GM21723 (cell line): ENCODE measurements around the gene MID1.

Experiments used
- ATAC-seq: cut with Tn5 transposase; IDR thresholded peaks from one replicate; pipeline ENCODE4 v1.9.1; 2021; ENCODE audit warnings: mild to moderate bottlenecking, moderate library complexity; ENCODE audit not compliant: unreplicated experiment

The MID1 gene

GRCh38 chrX:10577853-10578252 lies 42.5 kb downstream of the MID1 start:
- ATAC-seq, result no peak

- ATAC-seq, result no peak
These were observed 43.5 kb downstream of the MID1 start for GRCh38 chrX:10576777-10577447.

- ATAC-seq, result no peak
These were observed 44.2 kb downstream of the MID1 start for GRCh38 chrX:10576186-10576585.

- no peak for ATAC-seq
These were observed 45.7 kb downstream of the MID1 start for GRCh38 chrX:10574663-10575062.

- ATAC-seq, result no peak
These were observed 49.1 kb downstream of the MID1 start for GRCh38 chrX:10571260-10571659.

- no peak for ATAC-seq
These were observed 49.8 kb downstream of the MID1 start for GRCh38 chrX:10570601-10571000.

GRCh38 chrX:10569946-10570345 lies 50.4 kb downstream of the MID1 start:
- no peak for ATAC-seq

GRCh38 chrX:10568428-10568827 lies 52.0 kb downstream of the MID1 start:
- no peak for ATAC-seq

- ATAC-seq, result no peak
These were observed 53.2 kb downstream of the MID1 start for GRCh38 chrX:10567136-10567535.

- no peak for ATAC-seq
These were observed 53.7 kb downstream of the MID1 start for GRCh38 chrX:10566716-10567097.

- ATAC-seq, result no peak
These were observed 55.9 kb downstream of the MID1 start for GRCh38 chrX:10564484-10564883.

- no peak for ATAC-seq
These were observed 63.2 kb downstream of the MID1 start for GRCh38 chrX:10557166-10557565.

- no peak for ATAC-seq
These were observed 64.0 kb downstream of the MID1 start for GRCh38 chrX:10556405-10556804.

- no peak for ATAC-seq
These were observed 64.5 kb downstream of the MID1 start for GRCh38 chrX:10555846-10556245.

GRCh38 chrX:10554612-10555270 lies 65.6 kb downstream of the MID1 start:
- ATAC-seq, result no peak

GRCh38 chrX:10549280-10549679 lies 71.1 kb downstream of the MID1 start:
- ATAC-seq, result no peak

GRCh38 chrX:10548688-10549087 lies 71.7 kb downstream of the MID1 start:
- no peak for ATAC-seq

- no peak for ATAC-seq
These were observed 74.5 kb downstream of the MID1 start for GRCh38 chrX:10545882-10546281.

- no peak for ATAC-seq
These were observed 77.8 kb downstream of the MID1 start for GRCh38 chrX:10542586-10542985.

- no peak for ATAC-seq
These were observed 81.6 kb downstream of the MID1 start for GRCh38 chrX:10538831-10539230.

GRCh38 chrX:10537308-10537707 lies 83.1 kb downstream of the MID1 start:
- ATAC-seq, result no peak

GRCh38 chrX:10536744-10537143 lies 83.6 kb downstream of the MID1 start:
- no peak for ATAC-seq

GRCh38 chrX:10534611-10535010 lies 85.8 kb downstream of the MID1 start:
- no peak for ATAC-seq
